IMR-90 (cell line): ENCODE results near the gene OR9Q2. TPM values are rescaled to one million over a fixed set of nuclear protein-coding genes. Genes with fewer than 3 reads are reported as not detected.

Source experiments
- ATAC-seq: fragments of 200-7000 bp; cut with Tn5 transposase; 2 replicates; pipeline ENCODE4 v1.9.1; 2020; ENCODE audit warnings: low read depth, mild to moderate bottlenecking, moderate library complexity
- BruUV-seq: library from RNA; stranded (reverse); fragments of 400-500 nt; replicated peaks from 2 replicates; lab custom pipeline; 2021; lab: Mats Ljungman, UMichigan
- CTCF ChIA-PET: fragments of 300-600 bp; formaldehyde crosslinking; extraction: SDS; loops from one replicate; lab custom pipeline; 2021; ENCODE audit warnings: antibody characterized with exemption; lab: Yijun Ruan, JAX
- POLR2A ChIA-PET: fragments of 300-600 bp; sonication (Branson Sonifier 250); formaldehyde crosslinking; loops from one replicate; lab custom pipeline; 2022; ENCODE audit warnings: antibody characterized with exemption; ENCODE audit not compliant: unreplicated experiment; lab: Charles Lee
- DNase-seq: peaks from one replicate; pipeline ENCODE4 v3.0.0; 2013
- H2AFZ ChIP-seq: replicated peaks from 2 replicates; pipeline ENCODE3; 2013; ENCODE audit warnings: low read length, mild to moderate bottlenecking; ENCODE audit not compliant: poor library complexity
- H2AK5ac ChIP-seq: 2 replicates; pipeline ENCODE4 v1.6.1; 2013; ENCODE audit warnings: low read depth, low read length, inconsistent platforms
- H2AK9ac ChIP-seq: replicated peaks from 2 replicates; pipeline ENCODE3; 2013; ENCODE audit warnings: mild to moderate bottlenecking, low read depth, low read length, moderate library complexity; ENCODE audit not compliant: poor library complexity
- H2BK120ac ChIP-seq: 2 replicates; pipeline ENCODE4 v1.6.1; 2013; ENCODE audit warnings: low read depth, low read length, inconsistent platforms
- H2BK15ac ChIP-seq: 3 replicates; pipeline ENCODE4 v1.6.1; 2013; ENCODE audit warnings: low read depth, low read length, inconsistent platforms
- H2BK20ac ChIP-seq: 2 replicates; pipeline ENCODE4 v1.6.1; 2013; ENCODE audit warnings: low read depth, mild to moderate bottlenecking, inconsistent platforms, low read length, moderate library complexity
- H2BK5ac ChIP-seq: 2 replicates; pipeline ENCODE4 v1.6.1; 2013; ENCODE audit warnings: mild to moderate bottlenecking, low read depth, low read length, inconsistent platforms; ENCODE audit not compliant: poor library complexity, severe bottlenecking
- H3K14ac ChIP-seq: replicated peaks from 2 replicates; pipeline ENCODE4 v1.6.1; 2013; ENCODE audit warnings: low read depth, low read length, inconsistent platforms
- H3K18ac ChIP-seq: 2 replicates; pipeline ENCODE4 v1.6.1; 2013; ENCODE audit warnings: low read depth, low read length, control low read depth
- H3K23ac ChIP-seq: 2 replicates; pipeline ENCODE4 v1.6.1; 2013; ENCODE audit warnings: low read depth, low read length, inconsistent platforms
- H3K27ac ChIP-seq: 2 replicates; pipeline ENCODE4 v1.5.1; 2013; ENCODE audit warnings: mild to moderate bottlenecking, control low read depth, low read length; ENCODE audit not compliant: insufficient read depth
- H3K27me3 ChIP-seq: 2 replicates; pipeline ENCODE4 v1.6.1; 2013; ENCODE audit warnings: low read length; ENCODE audit not compliant: control insufficient read depth, insufficient read depth
- H3K36me3 ChIP-seq: 2 replicates; pipeline ENCODE4 v1.6.1; 2013; ENCODE audit warnings: low read length, mixed read lengths; ENCODE audit not compliant: control insufficient read depth, insufficient read depth
- H3K4ac ChIP-seq: 2 replicates; pipeline ENCODE4 v1.6.1; 2013; ENCODE audit warnings: low read depth, low read length, inconsistent platforms
- H3K4me1 ChIP-seq: 2 replicates; pipeline ENCODE4 v1.6.1; 2013; ENCODE audit warnings: low read length, mixed read lengths; ENCODE audit not compliant: control insufficient read depth, insufficient read depth
- H3K4me2 ChIP-seq: 2 replicates; pipeline ENCODE4 v1.6.1; 2013; ENCODE audit warnings: low read depth, mild to moderate bottlenecking, control low read depth, low read length, moderate library complexity
- H3K4me3 ChIP-seq: 2 replicates; pipeline ENCODE4 v1.5.1; 2013; ENCODE audit warnings: low read depth, mild to moderate bottlenecking, control low read depth, low read length, moderate library complexity; ENCODE audit not compliant: insufficient read depth
- H3K56ac ChIP-seq: 2 replicates; pipeline ENCODE4 v1.6.1; 2013; ENCODE audit warnings: low read length, inconsistent platforms; ENCODE audit not compliant: insufficient read depth; ENCODE audit errors: extremely low read depth
- H3K79me1 ChIP-seq, 2 experiments: 2 replicates each; pipeline ENCODE4 v1.6.1; 2013; ENCODE audit warnings: low read length in 2 of 2, inconsistent platforms in 1 of 2, low read depth in 1 of 2
- H3K9ac ChIP-seq: 2 replicates; pipeline ENCODE4 v1.6.1; 2013; ENCODE audit warnings: low read depth, low read length, control low read depth
- H3K9me1 ChIP-seq: 2 replicates; pipeline ENCODE4 v1.6.1; 2013; ENCODE audit warnings: low read length, inconsistent platforms; ENCODE audit not compliant: insufficient read depth
- H3K9me3 ChIP-seq: 2 replicates; pipeline ENCODE4 v1.6.1; 2013; ENCODE audit warnings: low read length; ENCODE audit not compliant: control insufficient read depth, insufficient read depth
- H4K20me1 ChIP-seq: 2 replicates; pipeline ENCODE4 v1.6.1; 2013; ENCODE audit warnings: low read length, inconsistent platforms; ENCODE audit not compliant: insufficient read depth
- H4K5ac ChIP-seq: 2 replicates; pipeline ENCODE4 v1.6.1; 2013; ENCODE audit warnings: mild to moderate bottlenecking, low read depth, low read length, control low read depth
- H4K8ac ChIP-seq, 2 experiments: 2 replicates each; pipeline ENCODE4 v1.6.1; 2013; ENCODE audit warnings: low read depth in 2 of 2, low read length in 2 of 2, control low read depth in 1 of 2, inconsistent platforms in 1 of 2
- H4K91ac ChIP-seq: 2 replicates; pipeline ENCODE4 v1.6.1; 2013; ENCODE audit warnings: low read depth, low read length, inconsistent platforms; ENCODE audit not compliant: insufficient read depth
- BHLHE40 ChIP-seq: fragments of 150-350 bp; IDR thresholded peaks from 2 replicates; pipeline ENCODE4 v1.6.1; 2016; ENCODE audit warnings: mild to moderate bottlenecking, low read depth, low read length
- CHD1 ChIP-seq: IDR thresholded peaks from 2 replicates; pipeline ENCODE4 v1.6.1; 2012; ENCODE audit warnings: low read depth, low read length, improper control_type of control experiment
- MAFK ChIP-seq: IDR thresholded peaks from 2 replicates; pipeline ENCODE4 v1.6.1; 2012; ENCODE audit warnings: low read depth, low read length, improper control_type of control experiment
- MAZ ChIP-seq: IDR thresholded peaks from 2 replicates; pipeline ENCODE4 v1.6.1; 2012; ENCODE audit warnings: low read depth, mild to moderate bottlenecking, low read length, improper control_type of control experiment, moderate library complexity, borderline replicate concordance
- MXI1 ChIP-seq: IDR thresholded peaks from 2 replicates; pipeline ENCODE4 v1.6.1; 2012; ENCODE audit warnings: low read depth, mild to moderate bottlenecking, low read length, moderate library complexity, borderline replicate concordance
- RCOR1 ChIP-seq: IDR thresholded peaks from 2 replicates; pipeline ENCODE4 v1.6.1; 2012; ENCODE audit warnings: mild to moderate bottlenecking, low read length, improper control_type of control experiment; ENCODE audit not compliant: insufficient replicate concordance
- dilution Hi-C: fragments of 300-500 bp; cut with HindIII; formaldehyde crosslinking; loops from one replicate; pipeline ENCODE4 v1.14.3; 2018; ENCODE audit warnings: low sequenced_read_pairs; ENCODE audit not compliant: unreplicated experiment
- in situ Hi-C: fragments of 300-500 bp; cut with MboI; formaldehyde crosslinking; loops from 3 replicates; pipeline ENCODE4 v1.14.3; 2019; ENCODE audit warnings: low sequenced_read_pairs, inconsistent platforms, mixed read lengths
- intact Hi-C: fragments of 100-400 bp; cut with micrococcal nuclease; formaldehyde crosslinking; loops from 2 replicates; pipeline ENCODE4 v1.10.0; 2022
- polyA plus RNA-seq, 3 experiments: library from polyadenylated mRNA; depleted of rRNA; stranded (reverse); fragments of >200 nt; gene quantifications; 2 replicates each; pipeline ENCODE4 v1.2.3, GENCODE V29; 2012; ENCODE audit warnings: low replicate concordance in 1 of 3
- total RNA-seq: library from RNA; depleted of rRNA; stranded (reverse); fragments of >200 nt; gene quantifications from 2 replicates; pipeline ENCODE4 v1.2.3, GENCODE V29; 2012
- TF ChIP-seq, protein P1 (sequence below): conservative IDR thresholded peaks from 2 replicates; pipeline ENCODE4 v1.5.1; 2012; ENCODE audit warnings: mild to moderate bottlenecking, low read depth, low read length, improper control_type of control experiment

The OR9Q2 gene
- total and polyA plus RNA-seq, 2 of the 4 experiments (the other 2 are of a cell fraction), result not detected

DNA sequence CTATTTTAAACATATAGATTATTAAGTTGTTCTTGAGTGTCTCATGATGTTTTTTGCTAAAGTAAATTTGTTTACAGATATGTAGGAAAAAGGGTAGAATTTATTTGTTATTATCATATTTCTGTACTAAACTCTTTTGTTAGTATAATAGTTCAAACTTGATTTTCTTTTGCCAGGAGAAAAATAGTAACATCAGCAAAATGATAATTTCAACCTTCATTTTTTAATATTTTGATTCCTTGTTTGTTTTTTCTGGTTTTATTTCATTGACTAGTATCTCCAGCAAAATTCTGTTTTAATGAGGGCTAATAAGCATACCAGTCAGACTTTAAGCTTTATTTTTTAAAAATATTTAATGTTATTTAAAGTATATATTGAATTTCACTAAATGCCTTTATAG lies 27.6 kb downstream of the OR9Q2 start:
- Histone ChIP-seq H3K79me1 (no peaks in the 10 kb centered on the region), H3K56ac (no peak overlapping the region), H3K4me1 (no peaks in the 10 kb centered on the region), H2AK5ac (no peak overlapping the region), H3K4ac (no peak overlapping the region), H3K4me3 (no peak overlapping the region), H3K23ac (no peak overlapping the region), H3K9me1 (no peaks in the 10 kb centered on the region), H4K5ac (no peak overlapping the region), H3K4me2 (no peak overlapping the region), H2BK120ac (no peak overlapping the region), H3K36me3 (no peaks in the 10 kb centered on the region), H4K8ac (no peak overlapping the region), H2BK5ac (no peak overlapping the region), H3K27ac (no peak overlapping the region), H3K9ac (no peak overlapping the region), H2AK9ac (no peak overlapping the region), H4K91ac (no peak overlapping the region), H3K14ac (no peak overlapping the region), H3K18ac (no peak overlapping the region), H2BK15ac (no peak overlapping the region), H3K27me3 (no peaks in the 10 kb centered on the region), H4K20me1 (no peaks in the 10 kb centered on the region), H2AFZ (no peak overlapping the region), H3K9me3 (no peaks in the 10 kb centered on the region), H2BK20ac (no peak overlapping the region)
- dilution Hi-C loops, result no loop called here
- TF ChIP-seq MAZ, result no peak
- TF ChIP-seq, protein P1, sequence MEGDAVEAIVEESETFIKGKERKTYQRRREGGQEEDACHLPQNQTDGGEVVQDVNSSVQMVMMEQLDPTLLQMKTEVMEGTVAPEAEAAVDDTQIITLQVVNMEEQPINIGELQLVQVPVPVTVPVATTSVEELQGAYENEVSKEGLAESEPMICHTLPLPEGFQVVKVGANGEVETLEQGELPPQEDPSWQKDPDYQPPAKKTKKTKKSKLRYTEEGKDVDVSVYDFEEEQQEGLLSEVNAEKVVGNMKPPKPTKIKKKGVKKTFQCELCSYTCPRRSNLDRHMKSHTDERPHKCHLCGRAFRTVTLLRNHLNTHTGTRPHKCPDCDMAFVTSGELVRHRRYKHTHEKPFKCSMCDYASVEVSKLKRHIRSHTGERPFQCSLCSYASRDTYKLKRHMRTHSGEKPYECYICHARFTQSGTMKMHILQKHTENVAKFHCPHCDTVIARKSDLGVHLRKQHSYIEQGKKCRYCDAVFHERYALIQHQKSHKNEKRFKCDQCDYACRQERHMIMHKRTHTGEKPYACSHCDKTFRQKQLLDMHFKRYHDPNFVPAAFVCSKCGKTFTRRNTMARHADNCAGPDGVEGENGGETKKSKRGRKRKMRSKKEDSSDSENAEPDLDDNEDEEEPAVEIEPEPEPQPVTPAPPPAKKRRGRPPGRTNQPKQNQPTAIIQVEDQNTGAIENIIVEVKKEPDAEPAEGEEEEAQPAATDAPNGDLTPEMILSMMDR, result no peak
- no peak for TF ChIP-seq MXI1
- TF ChIP-seq BHLHE40, result no peak
- no peak for TF ChIP-seq CHD1
- TF ChIP-seq MAFK, result 0 out of 2 replicates have a peak, but pooled peaks have one; percentile 3
- TF ChIP-seq RCOR1, result no peak
- in situ Hi-C loops, result no loop called here
- CTCF ChIA-PET, result no interaction called here
- DNase-seq (no peak), ATAC-seq (no peak)
- POLR2A ChIA-PET, result no interaction called here
- no TSS peak for BruUV-seq
- intact Hi-C loops, result no loop called here
